AG04450 (cell line): ENCODE measurements around the gene GBP2. TPM values are rescaled to one million over a fixed set of nuclear protein-coding genes. Genes with fewer than 3 reads are reported as not detected.

Experiments
- CTCF ChIA-PET: fragments of 300-600, 350-600 bp; formaldehyde crosslinking; extraction: SDS; loops from one replicate; lab custom pipeline; 2022; ENCODE audit warnings: antibody characterized with exemption, inconsistent platforms; lab: Charles Lee
- POLR2A ChIA-PET: fragments of 350-600 bp; formaldehyde crosslinking; extraction: SDS; loops from one replicate; lab custom pipeline; 2021; ENCODE audit warnings: antibody characterized with exemption, inconsistent platforms; lab: Yijun Ruan, JAX
- DNase-seq: peaks from one replicate; pipeline ENCODE4 v3.0.0-alpha.2; 2011; ENCODE audit warnings: low read depth, low spot score
- H3K27ac ChIP-seq: one replicate; pipeline ENCODE4 v1.5.1; 2012; ENCODE audit warnings: low read depth, low read length, control low read depth
- H3K27me3 ChIP-seq: one replicate; pipeline ENCODE4 v1.6.0; 2012; ENCODE audit warnings: low read length; ENCODE audit not compliant: control insufficient read depth, insufficient read depth
- H3K4me3 ChIP-seq: 2 replicates; pipeline ENCODE4 v1.5.1; 2011; ENCODE audit warnings: mild to moderate bottlenecking, low read depth, low read length, control low read depth
- H3K9me3 ChIP-seq: 2 replicates; pipeline ENCODE4 v1.5.1; 2012; ENCODE audit warnings: low read length; ENCODE audit not compliant: control insufficient read depth, insufficient read depth
- polyA plus RNA-seq: library from polyadenylated mRNA; depleted of rRNA; stranded (reverse); fragments of >200 nt; gene quantifications from 2 replicates; pipeline ENCODE4 v1.2.3, GENCODE V29; 2011
- TF ChIP-seq, protein P1 (sequence below): IDR thresholded peaks from 2 replicates; pipeline ENCODE4 v1.5.1; 2011; ENCODE audit warnings: low read depth, low read length, control low read depth, inconsistent platforms

GBP2 gene
- polyA plus RNA-seq, 1 experiment, result 67.9 TPM

DNA sequence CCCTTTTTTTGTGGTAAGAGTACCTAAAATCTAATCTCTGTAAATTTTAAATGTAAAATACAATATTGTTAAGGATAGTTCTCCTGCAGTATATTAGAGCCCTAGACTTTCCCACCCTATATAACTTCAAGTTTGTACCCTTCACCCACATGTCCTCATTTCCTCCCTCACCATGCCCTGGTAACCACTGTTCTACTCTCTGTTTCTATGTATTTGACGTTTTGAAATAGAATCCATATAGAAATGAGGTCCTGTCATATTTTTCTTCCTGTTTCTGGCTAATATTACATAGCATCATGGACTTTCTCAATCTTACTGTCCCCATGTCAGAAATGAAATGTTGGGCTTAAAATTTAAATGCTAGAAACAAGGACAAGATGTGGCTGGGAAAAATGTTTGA lies 25.1 kb upstream of the GBP2 start:
- ChIA-PET POLR2A (no interaction called here), CTCF (no interaction called here)
- Histone ChIP-seq H3K4me3 (no peak overlapping the region), H3K27me3 (peaks cover 3% of the 10 kb centered on the region), H3K9me3 (no peaks in the 10 kb centered on the region), H3K27ac (no peak overlapping the region)
- DNase-seq, result no peak
- TF ChIP-seq, protein P1, sequence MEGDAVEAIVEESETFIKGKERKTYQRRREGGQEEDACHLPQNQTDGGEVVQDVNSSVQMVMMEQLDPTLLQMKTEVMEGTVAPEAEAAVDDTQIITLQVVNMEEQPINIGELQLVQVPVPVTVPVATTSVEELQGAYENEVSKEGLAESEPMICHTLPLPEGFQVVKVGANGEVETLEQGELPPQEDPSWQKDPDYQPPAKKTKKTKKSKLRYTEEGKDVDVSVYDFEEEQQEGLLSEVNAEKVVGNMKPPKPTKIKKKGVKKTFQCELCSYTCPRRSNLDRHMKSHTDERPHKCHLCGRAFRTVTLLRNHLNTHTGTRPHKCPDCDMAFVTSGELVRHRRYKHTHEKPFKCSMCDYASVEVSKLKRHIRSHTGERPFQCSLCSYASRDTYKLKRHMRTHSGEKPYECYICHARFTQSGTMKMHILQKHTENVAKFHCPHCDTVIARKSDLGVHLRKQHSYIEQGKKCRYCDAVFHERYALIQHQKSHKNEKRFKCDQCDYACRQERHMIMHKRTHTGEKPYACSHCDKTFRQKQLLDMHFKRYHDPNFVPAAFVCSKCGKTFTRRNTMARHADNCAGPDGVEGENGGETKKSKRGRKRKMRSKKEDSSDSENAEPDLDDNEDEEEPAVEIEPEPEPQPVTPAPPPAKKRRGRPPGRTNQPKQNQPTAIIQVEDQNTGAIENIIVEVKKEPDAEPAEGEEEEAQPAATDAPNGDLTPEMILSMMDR, result no peak

DNA sequence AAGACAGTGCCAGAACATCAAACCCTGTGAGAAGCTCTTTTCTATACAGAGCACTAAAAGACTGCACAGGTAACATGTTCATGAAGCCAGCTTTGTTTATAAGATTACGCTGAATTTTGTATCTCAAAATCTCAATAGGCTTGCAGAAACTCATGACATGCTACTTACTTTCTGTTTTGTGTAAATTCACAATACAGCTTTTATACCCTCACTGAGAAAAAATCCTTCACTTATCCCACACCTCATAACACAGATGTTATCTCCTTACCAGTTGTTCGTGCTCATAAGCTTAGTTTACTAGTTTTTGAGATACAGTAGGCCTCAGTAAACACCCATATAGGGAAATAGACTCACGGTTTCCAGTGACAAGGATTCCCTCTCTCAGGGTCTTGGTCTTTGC lies 24.1 kb upstream of the GBP2 start:
- CTCF ChIA-PET, result interaction anchor here (1.4 to 4.2 kb wide), 5 partner anchors 60 to 166 kb away, joined by 4 to 36 read pairs (median 14); no protein-coding TSS in a partner anchor
- Histone ChIP-seq H3K27ac (no peak overlapping the region), H3K27me3 (peaks cover 3% of the 10 kb centered on the region), H3K4me3 (no peak overlapping the region), H3K9me3 (no peaks in the 10 kb centered on the region)
- POLR2A ChIA-PET, result no interaction called here
- DNase-seq, result no peak
- TF ChIP-seq, protein P1, result no peak

DNA sequence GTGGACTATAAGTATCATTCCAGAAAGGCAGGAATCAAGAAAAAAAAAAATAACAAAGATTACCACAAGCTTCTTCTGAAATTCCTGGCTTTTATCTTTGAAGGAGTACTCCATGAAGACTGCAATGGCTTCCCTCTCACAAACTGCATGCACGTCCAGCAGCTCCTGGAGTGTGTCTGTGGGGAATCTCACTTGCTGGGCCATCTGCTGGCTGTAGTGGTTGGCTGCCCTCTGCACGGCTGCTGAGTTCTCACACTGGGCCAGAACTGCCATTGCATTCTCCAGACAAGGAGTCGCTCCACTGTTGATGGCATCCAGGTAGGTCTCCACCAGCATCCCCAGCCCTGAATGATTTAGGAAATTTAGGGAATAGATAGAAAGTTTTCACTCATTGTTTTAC lies 23.3 kb upstream of the GBP2 start:
- peak; percentile 8 for DNase-seq
- TF ChIP-seq, protein P1, result peak; percentile 60
- Histone ChIP-seq H3K9me3 (no peaks in the 10 kb centered on the region), H3K27ac (no peak overlapping the region), H3K27me3 (peaks cover 3% of the 10 kb centered on the region), H3K4me3 (no peak overlapping the region)
- ChIA-PET CTCF (interaction anchor here (0.7 to 4.2 kb wide), 13 partner anchors 13 to 175 kb away, joined by 3 to 36 read pairs (median 6); partner anchors contain the start of genes GBP2 and GBP3), POLR2A (no interaction called here)

DNA sequence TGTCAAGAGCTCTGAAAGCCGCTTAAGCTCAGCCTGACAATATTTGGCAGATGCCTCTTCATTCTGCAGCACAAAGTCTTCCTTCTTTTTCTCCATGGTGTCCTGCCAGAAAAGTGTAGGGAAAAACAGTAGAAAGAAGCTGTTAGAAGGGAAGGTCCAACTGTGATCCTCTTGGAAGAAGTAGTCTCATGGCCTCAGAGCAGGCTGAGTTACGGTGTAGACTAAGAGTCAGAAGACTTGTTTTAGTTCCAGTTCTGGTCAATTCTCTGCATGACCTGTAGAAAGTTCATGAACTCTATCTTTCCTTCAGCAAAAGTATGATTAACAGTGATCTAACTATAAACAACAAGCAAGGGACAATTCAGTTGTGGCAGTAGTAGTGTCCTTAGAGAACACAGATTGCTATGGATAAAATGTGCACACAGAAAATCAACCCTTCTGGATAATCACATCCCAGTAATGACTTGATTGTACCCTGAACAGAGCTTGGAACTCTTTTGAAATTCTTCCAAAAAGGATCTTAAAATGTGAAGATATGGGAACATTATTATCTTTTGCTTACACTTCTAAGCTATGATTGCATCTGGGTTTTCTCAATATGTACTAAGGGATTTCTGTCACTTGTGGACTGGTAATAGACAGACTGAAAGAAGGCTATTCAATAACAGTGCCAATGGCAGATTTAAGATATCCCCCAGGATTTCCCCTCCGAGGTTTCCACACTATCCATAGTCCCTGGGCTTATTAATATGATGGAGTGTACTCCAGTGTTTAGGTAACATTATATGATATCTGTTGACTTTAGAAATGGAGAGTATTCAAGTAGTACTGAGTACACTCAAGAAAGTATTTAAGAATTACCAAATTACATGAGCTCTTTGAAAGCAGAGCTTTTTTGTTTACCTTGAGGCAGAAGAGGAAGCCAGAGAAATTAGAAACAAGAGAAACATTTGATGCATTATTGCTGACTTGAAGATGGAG lies 22.1 kb upstream of the GBP2 start:
- POLR2A ChIA-PET, result no interaction called here
- DNase-seq, result no peak
- Histone ChIP-seq H3K4me3 (no peak overlapping the region), H3K27ac (no peak overlapping the region), H3K9me3 (no peaks in the 10 kb centered on the region), H3K27me3 (peaks cover 3% of the 10 kb centered on the region)
- CTCF ChIA-PET, result interaction anchor here (0.7 to 4.2 kb wide), 8 partner anchors 14 to 210 kb away, joined by 3 to 36 read pairs (median 4); no protein-coding TSS in a partner anchor
- TF ChIP-seq, protein P1, result no peak

DNA sequence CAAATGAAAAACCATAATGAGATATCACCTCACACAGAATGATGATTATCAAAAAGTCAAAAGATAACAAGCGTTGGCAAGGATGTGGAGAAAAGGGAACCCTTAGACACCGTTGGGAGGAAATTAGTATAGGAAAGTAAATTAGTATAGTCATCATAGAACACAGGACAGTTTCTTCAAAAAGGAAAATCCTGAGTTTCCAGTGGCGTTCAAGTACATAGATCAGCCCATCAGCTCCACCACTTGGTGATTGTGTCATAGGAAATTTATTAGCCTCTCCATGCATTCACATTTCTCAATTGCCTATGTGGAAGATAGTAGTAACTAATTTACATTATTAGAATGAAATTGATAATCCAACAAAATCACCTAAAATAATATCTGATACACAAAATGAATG lies 20.8 kb upstream of the GBP2 start:
- CTCF ChIA-PET, result interaction anchor here (4.2 kb wide), 1 partner anchor 61 kb away, joined by 36 read pairs; no protein-coding TSS in a partner anchor
- Histone ChIP-seq H3K4me3 (no peak overlapping the region), H3K27me3 (peaks cover 3% of the 10 kb centered on the region), H3K9me3 (no peaks in the 10 kb centered on the region), H3K27ac (no peak overlapping the region)
- TF ChIP-seq, protein P1, result no peak
- no peak for DNase-seq
- POLR2A ChIA-PET, result no interaction called here
